NCI-H2196 (cell line): ENCODE results near the gene SERGEF.

Experiments used
- DNase-seq: peaks from one replicate; lab custom pipeline; 2025; ENCODE audit not compliant: unreplicated experiment; lab: John Stamatoyannopoulos, UW

SERGEF gene

GRCh38 chr11:17952487-17952886 is 60.4 kb downstream of the SERGEF start:
- no peak for DNase-seq

GRCh38 chr11:17951685-17952388 is 61.0 kb downstream of the SERGEF start:
- no peak for DNase-seq

- no peak for DNase-seq
Observed at GRCh38 chr11:17950644-17951043, 62.2 kb downstream of the SERGEF start.

GRCh38 chr11:17948296-17948695 is 64.6 kb downstream of the SERGEF start:
- no peak for DNase-seq

- DNase-seq: no peak
Observed at GRCh38 chr11:17939542-17939941, 73.3 kb downstream of the SERGEF start.

- DNase-seq: no peak
Observed at GRCh38 chr11:17936790-17937189, 76.1 kb downstream of the SERGEF start.

- peak; percentile 35 for DNase-seq
Observed at GRCh38 chr11:17934194-17934593, 78.7 kb downstream of the SERGEF start.

GRCh38 chr11:17933708-17934107 is 79.1 kb downstream of the SERGEF start:
- DNase-seq: no peak

GRCh38 chr11:17932472-17932871 is 80.4 kb downstream of the SERGEF start:
- no peak for DNase-seq

- no peak for DNase-seq
Observed at GRCh38 chr11:17931595-17931994, 81.3 kb downstream of the SERGEF start.

- no peak for DNase-seq
Observed at GRCh38 chr11:17930544-17931125, 82.2 kb downstream of the SERGEF start.

GRCh38 chr11:17929171-17929570 is 83.7 kb downstream of the SERGEF start:
- no peak for DNase-seq

- peak; percentile 9 for DNase-seq
Observed at GRCh38 chr11:17927681-17928343, 85.0 kb downstream of the SERGEF start.

GRCh38 chr11:17927041-17927440 is 85.8 kb downstream of the SERGEF start:
- no peak for DNase-seq

- no peak for DNase-seq
Observed at GRCh38 chr11:17924713-17925112, 88.1 kb downstream of the SERGEF start.

- no peak for DNase-seq
Observed at GRCh38 chr11:17923217-17923616, 89.6 kb downstream of the SERGEF start.

GRCh38 chr11:17922416-17922788 is 90.4 kb downstream of the SERGEF start:
- no peak for DNase-seq

GRCh38 chr11:17921659-17922415 is 91.0 kb downstream of the SERGEF start:
- peak; percentile 60 for DNase-seq

GRCh38 chr11:17918049-17918605 is 94.7 kb downstream of the SERGEF start:
- DNase-seq: no peak

GRCh38 chr11:17917556-17917955 is 95.3 kb downstream of the SERGEF start:
- DNase-seq: no peak

GRCh38 chr11:17915500-17916143 is 97.2 kb downstream of the SERGEF start:
- DNase-seq: peak; percentile 33
